Fibroblast of peridontal ligament (primary cell): ENCODE measurements around the gene PSMG4.

Experiments
- DNase-seq: peaks from one replicate; pipeline ENCODE4 v3.0.0-alpha.2; 2010; ENCODE audit errors: extremely low read depth

Gene PSMG4

DNA sequence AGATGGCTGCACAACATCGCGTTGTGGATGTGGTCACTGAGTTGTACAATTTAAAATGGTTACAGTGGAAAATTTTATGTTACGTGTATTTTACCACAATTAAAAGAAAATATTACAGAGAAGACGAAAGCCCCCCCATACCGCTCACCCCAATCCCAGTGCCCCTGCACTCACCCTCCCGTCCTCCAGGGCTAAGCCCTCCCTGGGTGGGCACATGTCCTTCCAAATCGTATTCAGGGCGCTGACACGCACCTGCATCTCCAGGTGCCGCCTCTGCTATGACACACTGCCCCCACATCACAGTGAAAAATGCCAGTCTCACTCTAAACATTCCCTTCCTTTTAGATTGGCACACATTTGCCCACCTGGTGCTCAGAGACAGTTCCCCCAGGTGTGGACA is 49.4 kb downstream of the PSMG4 start:
- no peak for DNase-seq

DNA sequence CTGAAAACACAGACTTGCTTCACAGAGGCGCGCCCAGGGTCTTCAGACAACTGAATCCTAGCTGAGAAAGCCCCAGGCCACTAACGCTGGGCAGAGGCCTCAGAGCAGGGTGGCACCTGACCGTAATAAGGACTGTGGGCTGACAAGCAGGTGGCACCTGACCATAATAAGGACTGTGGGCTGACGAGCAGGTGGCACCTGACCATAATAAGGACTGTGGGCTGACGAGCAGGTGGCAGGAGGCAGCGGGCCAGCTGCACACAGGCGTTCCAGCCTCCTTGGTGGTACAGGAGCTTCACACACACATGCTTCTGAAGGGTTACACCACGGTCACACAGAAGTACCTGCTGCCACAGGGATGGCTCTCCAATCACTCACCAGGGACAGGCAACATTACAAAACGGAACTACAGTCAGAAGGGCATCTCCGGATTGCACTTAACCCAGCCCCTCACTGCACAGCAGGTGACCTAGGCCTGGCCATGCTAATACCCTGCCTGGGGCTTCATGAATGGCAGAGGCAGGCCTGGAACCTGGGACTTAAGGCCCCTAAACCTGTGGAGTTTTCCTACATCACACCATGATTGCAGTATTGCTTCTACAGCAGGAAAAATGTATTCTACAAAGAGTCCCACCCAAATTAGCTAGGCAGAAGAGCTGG is 50.8 kb downstream of the PSMG4 start:
- DNase-seq: no peak

DNA sequence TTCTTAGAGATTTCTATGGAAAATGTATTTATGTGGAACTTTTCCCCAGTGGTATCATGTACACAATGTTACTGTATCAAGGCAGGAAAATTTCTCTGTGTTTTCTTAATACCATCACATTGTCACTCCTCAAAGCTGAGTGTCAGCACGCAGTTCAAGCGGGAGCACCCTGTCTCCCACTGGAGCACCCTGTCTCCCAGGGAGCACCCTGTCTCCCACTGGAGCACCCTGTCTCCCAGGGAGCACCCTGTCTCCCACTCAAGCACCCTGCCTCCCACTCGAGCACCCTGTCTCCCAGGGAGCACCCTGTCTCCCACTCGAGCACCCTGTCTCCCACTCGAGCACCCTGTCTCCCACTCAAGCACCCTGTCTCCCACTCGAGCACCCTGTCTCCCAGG is 51.3 kb downstream of the PSMG4 start:
- no peak for DNase-seq

DNA sequence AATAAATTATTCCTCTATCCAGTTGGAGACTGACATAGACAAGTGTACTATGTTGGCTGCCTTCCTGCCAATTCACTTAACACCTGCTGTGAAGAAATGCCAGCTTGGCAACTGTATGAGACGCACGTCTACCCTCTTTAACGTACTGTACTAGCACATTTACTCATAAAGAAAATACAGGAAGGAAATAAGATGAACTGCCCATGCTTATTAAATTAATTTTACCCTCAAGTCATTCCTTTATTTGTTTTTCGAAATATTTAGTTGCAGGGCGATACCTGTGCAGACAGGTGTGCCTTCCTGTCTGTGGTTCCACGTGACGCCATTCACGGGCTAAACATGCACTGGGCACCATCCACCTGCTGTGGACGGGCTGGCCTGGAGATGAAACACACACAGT is 52.0 kb downstream of the PSMG4 start:
- no peak for DNase-seq

DNA sequence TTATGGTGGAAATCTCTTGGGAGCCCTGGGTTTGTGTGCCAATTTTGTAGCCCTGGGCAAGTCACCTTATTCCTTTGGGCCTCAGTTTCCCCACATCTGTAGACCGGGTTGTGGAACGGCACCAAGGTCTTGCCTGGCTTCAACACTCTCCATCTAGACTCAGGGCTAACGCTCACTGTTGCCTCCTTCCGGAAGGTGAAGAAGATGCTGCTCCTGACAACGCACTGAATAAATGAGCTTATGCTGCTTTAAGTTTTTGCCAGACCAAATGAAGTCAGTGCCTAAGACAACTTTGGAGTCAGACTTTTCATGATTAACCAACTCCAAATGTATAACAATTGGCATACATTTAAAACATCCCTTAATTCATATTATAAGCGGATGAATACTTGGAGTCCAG is 53.1 kb downstream of the PSMG4 start:
- DNase-seq: no peak

DNA sequence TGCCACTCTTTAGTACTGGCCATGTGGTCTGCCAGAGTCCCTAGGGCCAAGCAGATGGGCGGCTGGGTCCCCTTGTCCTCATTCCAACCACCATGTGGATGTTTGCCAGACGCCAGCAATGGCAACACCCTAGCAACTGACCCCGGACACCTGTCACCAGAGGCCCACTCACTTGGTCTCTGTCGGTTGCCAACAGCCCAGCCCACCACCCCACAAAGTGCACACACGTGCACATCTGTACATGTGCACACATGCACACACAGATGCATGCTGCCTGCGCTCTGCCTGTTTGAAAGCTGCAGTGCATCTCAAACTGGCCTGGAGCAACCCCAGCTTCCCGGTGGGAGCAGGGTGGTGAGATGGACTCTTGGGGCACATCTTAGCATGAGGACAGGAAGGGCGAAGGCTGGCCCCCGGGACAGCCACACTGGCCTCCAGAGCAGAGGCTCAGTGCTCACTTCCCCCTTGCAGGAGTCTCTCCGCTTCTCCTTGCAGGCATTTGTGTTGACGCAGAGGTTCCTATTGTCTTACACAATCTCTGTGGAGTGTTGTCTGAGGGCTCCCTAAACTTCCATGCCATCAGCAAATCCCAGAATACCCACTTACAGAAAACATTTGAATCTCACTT is 54.0 kb downstream of the PSMG4 start:
- no peak for DNase-seq

DNA sequence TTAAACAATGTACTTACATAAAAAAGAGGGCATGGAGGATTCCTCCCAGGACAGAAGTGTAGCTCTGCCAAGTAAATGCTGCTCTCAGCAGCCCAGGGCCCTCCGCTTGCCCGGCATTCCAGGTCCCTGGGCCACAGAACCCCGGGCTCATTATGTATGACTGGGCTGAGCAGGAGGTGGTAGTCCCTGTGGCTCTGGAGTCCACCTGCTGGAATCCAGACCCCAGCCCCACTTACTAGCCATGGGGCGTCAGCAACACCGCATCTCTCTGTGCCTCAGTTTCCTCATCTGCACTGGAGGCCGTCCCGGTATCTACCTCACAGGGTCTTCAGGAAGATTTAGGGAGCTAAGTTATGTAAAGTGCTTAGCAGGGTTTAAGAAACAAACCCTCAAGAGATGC is 55.4 kb downstream of the PSMG4 start:
- DNase-seq: no peak

DNA sequence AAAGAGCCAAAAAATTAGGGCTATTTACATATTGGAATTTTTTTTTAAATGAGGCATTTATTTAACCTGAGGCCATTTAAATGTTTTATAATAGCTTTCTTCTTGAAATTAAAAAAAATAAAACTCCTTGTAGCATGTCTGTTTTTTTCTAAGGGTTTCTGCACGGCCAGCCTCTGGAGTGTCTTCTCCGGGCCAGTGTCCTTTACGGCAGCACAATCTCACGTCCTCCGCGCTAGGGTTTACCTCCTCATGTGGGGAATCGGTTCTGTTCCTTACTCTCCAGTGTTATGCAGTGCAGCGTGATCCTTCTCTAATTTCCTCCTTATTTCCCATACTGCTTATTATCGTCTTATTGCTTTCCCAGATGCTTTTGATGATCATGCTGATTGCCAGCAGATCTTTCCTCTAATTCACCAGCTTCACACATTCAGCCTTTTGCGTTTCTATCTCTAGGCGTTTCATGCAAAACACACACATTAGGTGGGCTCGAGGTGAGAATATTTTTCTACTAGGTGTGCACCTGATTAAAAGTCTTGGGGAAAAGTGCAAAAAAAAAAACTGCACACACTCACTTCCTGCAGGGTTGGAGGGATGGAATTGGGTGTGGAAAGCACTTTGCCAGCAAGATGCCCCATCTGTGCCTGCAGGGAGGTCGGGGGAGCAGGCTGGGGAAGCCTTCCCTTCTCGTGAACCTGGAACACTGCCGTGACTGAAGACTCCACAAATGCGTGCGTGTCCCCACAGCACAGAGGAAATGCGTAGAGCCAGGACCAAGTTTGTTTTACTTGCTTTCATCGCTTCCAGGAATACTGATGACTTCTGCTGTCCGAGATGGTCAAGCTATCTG is 56.1 kb downstream of the PSMG4 start:
- no peak for DNase-seq

DNA sequence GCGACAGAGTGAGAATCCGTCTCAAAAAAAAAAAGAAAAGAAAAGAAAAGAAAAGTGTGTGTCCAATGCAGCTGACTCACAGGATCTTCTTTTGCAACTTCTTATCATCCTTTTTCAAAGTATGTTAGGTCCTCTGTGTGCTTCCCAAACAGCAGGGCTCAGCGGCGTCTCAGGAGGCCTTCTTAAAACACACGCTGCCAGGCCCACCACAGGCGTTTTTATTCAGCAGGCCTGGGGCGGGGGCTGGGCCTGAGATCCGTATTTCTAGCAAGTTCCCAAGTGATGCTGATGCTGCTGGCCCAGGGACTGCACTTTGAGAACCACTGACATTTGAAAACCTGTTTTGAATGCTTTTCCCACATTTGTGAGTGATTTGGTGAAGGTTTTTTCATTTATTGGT is 57.1 kb downstream of the PSMG4 start:
- DNase-seq: no peak

DNA sequence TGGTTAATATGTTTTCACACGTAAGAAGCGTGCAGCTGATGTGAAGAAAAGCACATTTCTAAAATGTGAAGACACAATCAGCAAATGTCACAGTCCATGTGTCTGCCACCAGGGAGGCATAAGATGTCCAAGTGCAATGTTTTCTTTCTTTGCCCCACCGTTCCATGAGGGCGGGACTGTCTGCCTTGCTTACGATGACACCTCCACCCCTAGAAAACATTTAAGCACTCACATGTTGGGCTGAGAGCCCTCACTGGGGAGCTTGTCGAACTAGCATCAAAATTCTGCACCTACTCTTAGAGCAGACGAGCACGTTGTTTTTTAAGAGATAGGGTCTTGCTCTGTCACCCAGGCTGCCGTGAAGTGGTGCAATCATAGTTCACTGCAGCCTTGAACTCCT is 57.6 kb downstream of the PSMG4 start:
- no peak for DNase-seq

DNA sequence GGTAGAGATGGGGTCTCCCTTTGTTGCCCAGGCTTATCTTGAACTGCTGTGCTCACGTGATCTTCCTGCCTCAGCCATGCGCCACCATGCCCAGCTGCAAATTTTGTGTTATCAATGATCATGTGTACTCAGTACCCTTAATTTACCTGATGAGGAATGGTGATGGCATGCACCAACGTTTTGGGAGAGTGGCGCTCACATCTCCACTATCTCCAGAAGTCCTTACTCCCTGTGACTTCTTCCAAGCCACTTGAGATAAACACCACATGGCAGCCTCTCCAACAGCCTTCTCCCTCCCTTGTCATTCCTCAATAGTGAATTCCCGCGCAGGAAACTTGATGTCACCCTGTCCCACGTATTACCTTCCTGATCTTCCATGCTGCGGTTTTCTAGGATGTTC is 58.1 kb downstream of the PSMG4 start:
- no peak for DNase-seq
